Stimulated activated CD4-positive, alpha-beta T cell treated with anti-CD3 and anti-CD28 coated beads, Interleukin-2, amount 100 ng/mL, for 24 hours (primary cell): ENCODE data around the gene RNF150.
"Not testable (repeated sequence)": the region's sequence is repeated elsewhere in the genome, so short reads cannot be mapped to it uniquely, and the experiment has no call there.

Experiments
- DNase-seq, 2 donors: peaks; one replicate each; pipeline ENCODE4 v3.0.0-alpha.2; 2020

Gene RNF150

GRCh38 chr4:141133146-141133998 lies at the start of gene RNF150:
TSS of gene RNF150 (minus strand) at chr4:141133469.
- peak; percentile 42 to 63 for DNase-seq

GRCh38 chr4:141180991-141181761 lies 47.9 kb upstream of the RNF150 start:
- DNase-seq = no peak

GRCh38 chr4:141179474-141180373 lies 46.5 kb upstream of the RNF150 start:
- DNase-seq = no peak

GRCh38 chr4:141177171-141177570 lies 43.9 kb upstream of the RNF150 start:
- no peak for DNase-seq

GRCh38 chr4:141174457-141174856 lies 41.2 kb upstream of the RNF150 start:
- DNase-seq = no peak

- no peak for DNase-seq
Observed at GRCh38 chr4:141170671-141171070, 37.4 kb upstream of the RNF150 start.

GRCh38 chr4:141169391-141169790 lies 36.1 kb upstream of the RNF150 start:
- DNase-seq = no peak

GRCh38 chr4:141165001-141165400 lies 31.7 kb upstream of the RNF150 start:
- not testable (repeated sequence) for DNase-seq

- no peak for DNase-seq
Observed at GRCh38 chr4:141159027-141159426, 25.8 kb upstream of the RNF150 start.

GRCh38 chr4:141158219-141158618 lies 24.9 kb upstream of the RNF150 start:
- DNase-seq = no peak

GRCh38 chr4:141155586-141155985 lies 22.3 kb upstream of the RNF150 start:
- no peak for DNase-seq

- DNase-seq = no peak
Observed at GRCh38 chr4:141154725-141155124, 21.5 kb upstream of the RNF150 start.

- no peak for DNase-seq
Observed at GRCh38 chr4:141153751-141154510, 20.7 kb upstream of the RNF150 start.

GRCh38 chr4:141144207-141144606 lies 10.9 kb upstream of the RNF150 start:
- DNase-seq = no peak

- DNase-seq = no peak
Observed at GRCh38 chr4:141142423-141142822, 9.2 kb upstream of the RNF150 start.

- no peak for DNase-seq
Observed at GRCh38 chr4:141140391-141141200, 7.3 kb upstream of the RNF150 start.

- no peak for DNase-seq
Observed at GRCh38 chr4:141133999-141134995, 1.0 kb upstream of the RNF150 start.

- peak in 1 of 2 donors; percentile 9 for DNase-seq
Observed at GRCh38 chr4:141132709-141133145, 542 bp downstream of the RNF150 start.

GRCh38 chr4:141132072-141132708 lies 1.1 kb downstream of the RNF150 start:
- DNase-seq = peak in 1 of 2 donors; percentile 1
